ENCODE measurements around the gene IFNAR2.
A peak's percentile ranks its signal among the peaks of the same experiment; 100 is the strongest.

Gene IFNAR2

GRCh38 chr21:33197496-33197895 is 32.2 kb upstream of the IFNAR2 start:
- H3K4me3 ChIP-seq (replicated peaks; ENCODE audit: low read depth, low read length), result no peak overlapping the region
- no peak for DNase-seq (ENCODE audit: extremely low read depth, low read depth)
- no peak for TF ChIP-seq CTCF (IDR thresholded peaks at IDR 0.05; ENCODE audit: low read depth, low read length, missing control alignments)

GRCh38 chr21:33198346-33199099 is 31.2 kb upstream of the IFNAR2 start:
- no peak overlapping the region for H3K4me3 ChIP-seq (replicated peaks; ENCODE audit: low read depth, low read length)
- no peak for TF ChIP-seq CTCF (IDR thresholded peaks at IDR 0.05; ENCODE audit: low read depth, low read length, missing control alignments)
- no peak for DNase-seq (ENCODE audit: extremely low read depth, low read depth)

GRCh38 chr21:33199100-33199464 is 30.7 kb upstream of the IFNAR2 start:
- no peak for DNase-seq (ENCODE audit: extremely low read depth, low read depth)
- H3K4me3 ChIP-seq (replicated peaks; ENCODE audit: low read depth, low read length), result no peak overlapping the region
- TF ChIP-seq CTCF (IDR thresholded peaks at IDR 0.05; ENCODE audit: low read depth, low read length, missing control alignments), result no peak

- H3K4me3 ChIP-seq (replicated peaks; ENCODE audit: low read depth, low read length), result no peak overlapping the region
- peak; percentile 74 for TF ChIP-seq CTCF (IDR thresholded peaks at IDR 0.05; ENCODE audit: low read depth, low read length, missing control alignments)
- DNase-seq (ENCODE audit: extremely low read depth, low read depth), result peak; percentile 86
Observed at GRCh38 chr21:33199516-33200217, 30.1 kb upstream of the IFNAR2 start.

- DNase-seq (ENCODE audit: extremely low read depth, low read depth), result no peak
- no peak overlapping the region for H3K4me3 ChIP-seq (replicated peaks; ENCODE audit: low read depth, low read length)
- TF ChIP-seq CTCF (IDR thresholded peaks at IDR 0.05; ENCODE audit: low read depth, low read length, missing control alignments), result no peak
Observed at GRCh38 chr21:33201956-33202355, 27.8 kb upstream of the IFNAR2 start.

- no peak overlapping the region for H3K4me3 ChIP-seq (replicated peaks; ENCODE audit: low read depth, low read length)
- no peak for TF ChIP-seq CTCF (IDR thresholded peaks at IDR 0.05; ENCODE audit: low read depth, low read length, missing control alignments)
- DNase-seq (ENCODE audit: extremely low read depth, low read depth), result no peak
Observed at GRCh38 chr21:33202464-33203363, 27.0 kb upstream of the IFNAR2 start.

All from HFF-Myc (cell line).